ENCODE results near the gene ARHGEF7.

ARHGEF7 gene

DNA sequence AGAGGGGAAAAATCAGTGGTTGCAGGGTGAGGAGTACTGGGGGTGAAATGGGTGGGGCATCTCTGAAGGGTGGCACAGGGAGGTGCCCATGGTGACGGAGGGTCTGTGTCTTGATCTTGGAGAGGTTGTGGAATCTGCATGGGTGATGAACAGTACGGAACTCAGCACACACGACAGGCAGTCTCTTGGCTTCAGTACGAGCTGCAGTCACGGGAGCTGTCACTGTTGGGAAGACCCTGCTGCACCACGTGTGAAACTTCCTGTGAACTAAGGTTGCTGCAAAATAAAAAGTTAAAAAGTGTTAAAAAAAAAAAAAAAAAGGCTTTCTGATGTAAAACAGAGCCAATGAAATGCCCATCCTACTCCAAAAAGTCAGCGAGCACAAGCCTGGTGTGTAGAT is 239.7 kb downstream of the ARHGEF7 start:
- H3K4me3 ChIP-seq (ENCODE audit: control insufficient read depth, low read depth, low read length), result no peak overlapping the region
- DNase-seq (ENCODE audit: low read depth), result no peak
- TF ChIP-seq, protein P1, sequence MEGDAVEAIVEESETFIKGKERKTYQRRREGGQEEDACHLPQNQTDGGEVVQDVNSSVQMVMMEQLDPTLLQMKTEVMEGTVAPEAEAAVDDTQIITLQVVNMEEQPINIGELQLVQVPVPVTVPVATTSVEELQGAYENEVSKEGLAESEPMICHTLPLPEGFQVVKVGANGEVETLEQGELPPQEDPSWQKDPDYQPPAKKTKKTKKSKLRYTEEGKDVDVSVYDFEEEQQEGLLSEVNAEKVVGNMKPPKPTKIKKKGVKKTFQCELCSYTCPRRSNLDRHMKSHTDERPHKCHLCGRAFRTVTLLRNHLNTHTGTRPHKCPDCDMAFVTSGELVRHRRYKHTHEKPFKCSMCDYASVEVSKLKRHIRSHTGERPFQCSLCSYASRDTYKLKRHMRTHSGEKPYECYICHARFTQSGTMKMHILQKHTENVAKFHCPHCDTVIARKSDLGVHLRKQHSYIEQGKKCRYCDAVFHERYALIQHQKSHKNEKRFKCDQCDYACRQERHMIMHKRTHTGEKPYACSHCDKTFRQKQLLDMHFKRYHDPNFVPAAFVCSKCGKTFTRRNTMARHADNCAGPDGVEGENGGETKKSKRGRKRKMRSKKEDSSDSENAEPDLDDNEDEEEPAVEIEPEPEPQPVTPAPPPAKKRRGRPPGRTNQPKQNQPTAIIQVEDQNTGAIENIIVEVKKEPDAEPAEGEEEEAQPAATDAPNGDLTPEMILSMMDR (IDR thresholded peaks at IDR 0.05; ENCODE audit: control insufficient read depth, insufficient read depth, low read depth, low read length, missing control alignments), result no peak
